GM19438 (cell line): Measurements from ENCODE around the gene RILPL2.
"Not testable (repeated sequence)": the region's sequence is repeated elsewhere in the genome, so short reads cannot be mapped to it uniquely, and the experiment has no call there.

Experiments used
- ATAC-seq: cut with Tn5 transposase; IDR thresholded peaks from one replicate; pipeline ENCODE4 v1.9.1; 2021; ENCODE audit warnings: low read depth; ENCODE audit not compliant: unreplicated experiment

Gene RILPL2, protein sequence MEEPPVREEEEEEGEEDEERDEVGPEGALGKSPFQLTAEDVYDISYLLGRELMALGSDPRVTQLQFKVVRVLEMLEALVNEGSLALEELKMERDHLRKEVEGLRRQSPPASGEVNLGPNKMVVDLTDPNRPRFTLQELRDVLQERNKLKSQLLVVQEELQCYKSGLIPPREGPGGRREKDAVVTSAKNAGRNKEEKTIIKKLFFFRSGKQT

DNA sequence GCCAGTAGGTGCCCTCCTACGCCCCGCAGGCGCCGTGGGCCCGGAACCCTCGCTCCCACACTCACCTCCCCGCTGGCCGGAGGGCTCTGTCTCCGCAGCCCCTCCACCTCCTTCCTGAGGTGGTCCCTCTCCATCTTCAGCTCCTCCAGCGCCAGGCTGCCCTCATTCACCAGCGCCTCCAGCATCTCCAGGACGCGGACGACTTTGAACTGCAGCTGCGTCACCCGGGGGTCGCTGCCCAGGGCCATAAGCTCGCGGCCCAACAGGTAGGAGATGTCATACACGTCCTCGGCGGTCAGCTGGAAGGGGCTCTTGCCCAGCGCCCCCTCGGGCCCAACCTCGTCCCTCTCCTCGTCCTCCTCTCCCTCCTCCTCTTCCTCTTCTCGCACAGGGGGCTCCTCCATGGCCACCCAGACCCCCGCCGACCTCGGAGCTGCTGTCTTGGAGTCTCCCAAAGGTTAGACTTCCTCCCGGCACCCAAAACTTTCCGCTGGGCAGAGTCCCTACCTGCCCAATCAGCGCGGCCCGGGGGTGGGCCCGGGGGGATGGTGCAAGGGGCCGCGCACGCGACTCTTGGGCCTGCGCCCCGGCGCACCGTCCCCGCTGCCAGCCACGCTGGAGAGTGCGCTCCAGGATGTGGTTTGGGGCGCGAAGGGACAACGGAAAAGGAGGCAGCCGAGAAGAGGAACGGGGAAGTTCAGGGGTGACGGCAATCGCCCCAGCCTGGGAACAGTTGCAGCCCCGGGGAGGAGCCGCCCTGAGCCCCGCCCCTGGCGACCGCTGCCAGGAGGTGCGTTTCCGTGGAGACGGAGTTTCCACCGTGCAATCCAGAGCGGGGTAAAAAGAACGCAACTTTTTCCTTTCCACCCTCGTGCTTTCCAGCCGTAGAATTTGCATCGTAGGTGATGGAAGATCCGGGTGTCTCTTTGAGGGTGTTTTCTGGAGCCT is at the start of gene RILPL2:
Gene RILPL2 (minus strand): TSS at position 668 of the 948 bp plus-strand sequence. CDS start 264 bp downstream, at position 404.
- peak; percentile 75 for ATAC-seq

DNA sequence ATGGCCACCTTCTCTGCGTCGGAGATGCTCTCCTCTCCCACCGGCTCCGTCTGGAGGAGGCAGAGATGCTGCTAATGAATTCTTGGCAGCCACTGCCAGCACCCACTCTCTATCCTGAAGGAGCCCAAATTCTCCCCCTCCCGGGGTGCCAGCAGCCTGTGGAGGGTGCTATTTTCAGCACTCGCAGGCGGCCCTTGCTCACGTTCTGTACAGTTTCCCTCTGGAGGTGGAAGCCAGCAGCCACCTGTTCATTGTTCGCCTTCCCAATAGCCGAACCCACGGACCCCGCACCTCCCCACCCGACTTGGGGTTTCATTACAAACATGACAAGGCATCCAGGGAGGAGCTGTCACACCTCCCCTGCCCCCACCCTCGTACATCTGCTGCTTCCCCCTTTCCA is 49.3 kb upstream of the RILPL2 start:
- no peak for ATAC-seq

DNA sequence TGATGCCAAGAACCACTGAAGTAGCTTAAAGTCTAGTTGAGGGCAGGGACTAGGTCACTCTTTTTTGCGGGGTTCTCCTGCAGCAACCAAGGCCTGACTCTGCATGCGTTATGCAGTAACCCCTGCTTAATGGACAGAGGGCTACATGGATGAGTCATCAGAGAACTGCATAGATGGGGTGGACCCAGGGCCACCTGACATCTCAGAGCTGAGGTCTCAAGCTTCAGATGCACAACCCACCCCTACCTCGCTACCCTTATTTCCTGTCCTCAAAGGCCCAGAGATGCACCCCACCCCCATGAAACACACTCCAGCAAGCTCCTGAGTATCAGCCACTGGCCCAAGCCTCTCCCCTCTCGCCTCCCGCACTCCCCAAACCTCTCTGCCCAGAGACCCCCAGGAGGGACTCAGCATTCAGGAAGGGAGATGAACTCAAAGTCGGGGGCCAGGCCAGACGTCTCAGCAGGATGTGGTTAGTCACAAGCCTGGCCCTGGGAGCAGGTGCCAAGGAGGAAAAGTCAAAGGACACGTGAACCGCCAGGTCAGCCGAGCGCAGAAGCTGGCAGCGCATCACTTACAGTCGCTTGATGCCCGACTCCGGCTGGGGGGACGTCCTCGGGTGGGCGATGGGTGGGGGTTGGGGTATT is 47.2 kb upstream of the RILPL2 start:
- no peak for ATAC-seq

DNA sequence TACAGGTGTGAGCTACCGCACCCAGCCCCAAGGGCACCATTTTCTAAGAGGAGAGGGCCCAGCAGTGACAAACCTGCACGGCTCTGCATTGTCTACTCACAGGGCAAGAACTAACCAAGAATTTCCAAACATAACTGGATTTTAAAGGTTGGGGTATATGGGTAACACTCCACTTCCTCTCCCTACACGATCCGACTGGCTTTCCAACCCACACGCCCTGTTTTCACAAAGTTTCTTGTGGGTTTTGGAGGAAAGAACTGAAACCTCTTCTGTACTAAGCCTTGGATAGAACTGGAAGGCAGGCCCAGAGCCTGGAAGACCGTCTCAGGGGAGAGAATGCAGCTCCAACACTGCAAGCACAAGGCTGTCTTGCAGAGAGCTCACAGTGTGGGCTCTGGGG is 46.4 kb upstream of the RILPL2 start:
- no peak for ATAC-seq

DNA sequence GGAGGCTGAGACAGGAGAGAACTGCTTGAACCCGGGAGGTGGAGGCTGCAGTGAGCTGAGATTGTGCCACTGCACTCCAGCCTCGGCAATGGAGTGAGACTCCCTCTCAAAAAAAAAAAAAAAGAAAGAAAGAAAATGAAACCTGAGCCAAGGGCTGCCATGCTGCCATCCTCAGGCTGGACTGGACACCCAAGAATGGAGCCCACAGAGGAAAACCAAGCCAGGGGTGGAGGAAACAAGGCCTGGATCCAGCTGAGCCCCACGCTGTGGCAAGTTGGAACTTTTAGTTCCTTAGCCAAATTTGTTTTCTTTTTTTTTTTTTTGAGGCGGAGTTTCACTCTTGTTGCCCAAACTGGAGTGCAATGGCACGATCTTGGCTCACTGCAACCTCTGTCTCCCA is 44.8 kb upstream of the RILPL2 start:
- ATAC-seq = not testable (repeated sequence)

DNA sequence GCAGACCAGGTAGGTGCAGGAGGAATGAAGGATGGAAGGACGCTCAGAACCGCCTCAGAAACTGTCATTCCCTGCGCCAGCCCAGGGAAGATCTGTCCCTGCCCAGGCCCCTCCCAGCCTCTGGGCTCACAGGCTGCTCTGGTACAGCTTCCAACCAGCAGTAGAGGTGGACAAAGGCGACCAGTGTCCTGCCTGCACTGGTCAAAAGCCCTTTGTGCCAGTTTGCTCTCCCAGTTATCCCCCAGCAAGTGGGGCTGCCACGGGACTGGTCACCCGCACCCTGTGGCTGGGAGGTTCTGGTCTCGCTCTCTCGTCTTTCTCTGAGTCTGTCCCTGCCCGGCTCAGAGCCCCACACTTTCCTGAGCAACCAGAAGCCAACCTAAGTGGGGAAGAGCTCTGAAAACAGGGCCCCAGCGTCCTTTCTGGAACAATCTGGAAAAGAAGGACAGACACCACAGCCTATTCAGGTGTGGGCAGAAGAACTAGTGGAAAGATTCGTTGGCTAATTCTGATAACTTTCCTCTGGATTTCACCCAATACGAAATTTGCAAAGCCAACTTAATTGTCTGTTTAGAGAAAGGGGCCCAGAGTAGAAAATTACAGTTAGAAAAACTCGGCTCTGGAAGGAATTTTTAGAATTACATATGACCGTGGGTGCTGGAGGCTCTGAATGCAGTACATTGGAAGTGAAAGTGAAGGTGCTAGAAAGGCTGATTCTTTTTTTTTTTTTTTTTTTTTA is 43.1 kb upstream of the RILPL2 start:
- ATAC-seq = no peak

DNA sequence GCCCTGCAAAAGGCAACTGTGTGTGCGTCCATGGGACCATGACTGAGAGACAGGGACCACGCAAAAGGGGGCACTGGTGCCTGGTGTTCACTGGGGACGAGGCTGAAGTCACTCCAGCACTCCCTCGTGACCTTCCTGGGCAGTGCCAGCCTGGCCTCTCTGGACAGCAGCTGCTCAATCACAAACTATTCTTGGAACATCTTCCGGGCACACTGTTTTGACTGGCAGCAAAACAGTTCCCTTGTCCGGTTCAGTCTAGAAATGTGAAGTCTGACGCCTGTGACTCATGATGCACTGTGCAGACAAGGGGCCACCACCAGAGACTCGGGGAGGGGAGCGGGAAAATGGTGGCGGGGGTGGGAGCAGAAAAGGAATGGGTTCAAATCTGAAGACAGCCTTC is 42.3 kb upstream of the RILPL2 start:
- ATAC-seq = no peak

DNA sequence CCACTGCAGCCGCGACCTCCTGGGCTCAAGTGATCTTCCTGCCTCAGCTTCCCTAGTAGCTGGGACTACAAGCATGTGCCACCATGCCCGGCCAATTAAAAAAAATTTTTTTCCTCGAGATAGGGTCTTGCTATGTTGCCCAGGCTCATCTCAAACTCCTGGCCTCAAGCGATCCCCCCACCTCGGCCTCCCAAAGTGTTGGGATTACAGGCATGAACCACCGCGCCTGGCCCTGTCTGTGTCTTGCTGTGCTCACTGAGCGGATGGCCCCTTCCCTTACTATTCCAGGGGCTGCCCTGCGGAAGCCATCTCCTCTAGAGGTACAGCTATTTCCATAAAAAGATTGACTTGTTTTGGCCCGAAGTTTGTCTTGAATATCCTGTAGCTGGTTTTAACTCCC is 41.6 kb upstream of the RILPL2 start:
- ATAC-seq = no peak

DNA sequence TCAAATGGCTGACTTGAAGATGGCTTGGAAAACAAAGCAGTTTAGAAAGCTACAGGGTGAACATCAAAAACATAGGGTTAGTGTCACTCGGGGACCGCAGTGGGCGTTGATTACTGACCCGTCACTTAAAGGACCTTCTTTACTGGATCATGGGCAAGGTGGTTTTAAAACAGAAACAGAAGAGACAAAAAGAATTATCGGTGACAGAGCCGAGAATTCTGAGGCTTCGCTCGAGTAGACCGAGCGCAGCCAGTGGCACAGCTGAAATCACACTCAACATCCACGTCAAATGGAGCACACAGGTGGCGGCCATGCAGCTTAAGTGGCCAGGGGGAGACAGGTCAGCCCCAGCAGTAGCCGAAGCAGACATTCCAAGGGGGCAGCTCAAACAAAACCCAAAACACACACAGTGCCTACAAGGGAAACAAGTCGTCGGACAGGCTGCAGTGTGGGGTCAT is 38.8 kb upstream of the RILPL2 start:
- ATAC-seq = no peak

DNA sequence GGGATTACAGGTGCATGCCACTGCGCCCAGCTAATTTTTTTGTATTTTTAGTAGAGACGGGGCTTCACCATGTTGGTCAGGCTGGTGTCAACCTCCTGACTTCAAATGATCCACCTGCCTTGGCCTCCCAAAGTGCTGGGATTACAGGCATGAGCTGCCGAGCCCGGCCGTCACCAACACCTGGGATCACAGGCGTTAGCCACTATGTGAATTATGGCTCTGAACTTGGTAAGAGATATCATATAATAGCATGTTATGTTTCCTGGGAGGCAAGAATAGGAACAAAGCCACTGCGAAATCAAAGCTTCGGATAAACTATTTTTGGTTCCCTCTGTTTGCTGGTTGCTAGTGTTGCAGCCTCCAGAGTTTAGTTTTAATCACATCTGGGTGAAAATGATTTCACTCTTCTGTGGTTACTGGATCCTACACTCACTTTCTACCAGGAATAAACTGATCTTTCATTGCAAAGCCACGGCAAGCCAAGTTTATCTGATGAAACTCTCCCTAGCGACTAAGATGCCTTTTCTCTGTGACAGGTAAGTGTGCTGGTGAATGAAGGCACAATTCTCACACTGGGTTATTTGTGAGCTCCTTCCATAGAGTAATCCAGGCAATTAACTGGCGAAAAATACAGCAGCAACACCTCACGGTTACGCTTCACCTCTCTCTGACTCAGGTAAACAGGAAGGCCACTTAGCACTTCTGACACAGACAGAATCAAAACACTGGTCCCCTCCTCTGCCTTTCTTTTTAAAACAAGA is 38.2 kb upstream of the RILPL2 start:
- no peak for ATAC-seq

DNA sequence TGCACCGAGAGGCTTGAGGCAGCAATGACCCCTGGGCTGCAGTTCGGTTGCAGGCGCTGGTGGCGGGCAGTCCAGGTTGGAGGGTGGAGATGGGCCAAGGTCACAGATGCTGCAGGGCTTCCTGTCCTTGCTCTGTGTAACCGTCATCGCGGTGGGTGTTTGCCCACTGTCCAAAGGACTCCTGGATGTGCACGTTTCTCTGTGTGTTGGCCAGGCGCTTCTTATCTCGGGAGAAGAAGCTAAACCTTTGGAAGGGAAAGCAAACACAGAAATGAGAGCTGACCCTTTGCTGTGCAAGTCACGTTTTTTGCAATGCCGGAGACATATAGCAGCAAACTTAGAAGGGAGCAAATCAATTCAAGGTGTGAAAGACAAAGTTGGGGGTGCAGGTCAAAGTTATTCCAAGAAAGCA is 36.0 kb upstream of the RILPL2 start:
- no peak for ATAC-seq

DNA sequence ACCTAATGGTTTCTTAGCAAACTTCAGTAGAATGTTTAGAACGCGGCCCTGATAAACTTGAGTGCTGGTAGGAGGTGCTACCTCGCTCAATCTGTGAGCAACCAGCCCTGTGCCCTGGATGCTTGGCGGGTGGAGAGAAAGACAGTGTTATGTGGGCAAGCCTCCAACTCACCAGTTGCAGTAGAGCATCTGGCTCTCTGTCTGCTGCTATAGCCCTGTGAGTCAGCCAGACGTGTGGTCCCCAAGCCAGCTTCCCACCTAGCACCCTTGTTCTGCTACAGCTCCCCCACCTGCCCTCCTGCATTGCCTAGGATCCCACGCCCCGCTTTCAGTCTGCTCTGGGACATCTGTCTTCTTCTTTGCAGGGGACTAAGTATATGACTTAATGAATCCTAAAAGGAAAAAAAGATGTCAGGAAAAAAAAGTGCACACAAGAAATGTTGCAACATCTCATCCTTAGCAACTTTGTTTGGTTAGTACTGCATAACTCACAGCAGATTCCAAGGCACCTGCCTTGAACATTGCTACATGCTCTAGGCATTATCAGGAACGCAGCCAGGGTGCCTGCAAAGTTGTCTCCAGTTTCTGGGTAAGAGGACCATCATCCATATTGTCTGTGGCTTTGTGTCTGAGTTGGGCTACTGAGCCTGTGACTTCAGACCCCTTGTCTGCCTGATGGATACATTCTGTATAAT is 35.0 kb upstream of the RILPL2 start:
- no peak for ATAC-seq

DNA sequence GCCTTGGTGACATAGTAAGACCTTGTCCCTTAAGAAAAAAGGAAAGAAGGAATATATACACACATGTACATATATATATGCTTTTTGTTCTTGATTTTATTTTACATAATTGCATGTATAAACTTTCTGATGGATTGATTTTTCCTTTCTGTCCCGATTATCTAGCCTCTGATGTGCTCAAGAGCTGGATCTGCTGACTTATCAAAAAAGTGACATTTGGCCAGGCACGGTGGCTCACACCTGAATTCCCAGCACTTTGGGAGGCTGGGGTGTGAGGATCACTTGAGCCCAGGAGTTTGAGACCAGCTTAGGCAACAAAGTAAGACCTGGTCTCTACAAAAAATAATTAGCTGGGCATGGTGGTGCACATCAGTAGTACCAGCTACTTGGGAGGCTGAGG is 33.5 kb upstream of the RILPL2 start:
- no peak for ATAC-seq

DNA sequence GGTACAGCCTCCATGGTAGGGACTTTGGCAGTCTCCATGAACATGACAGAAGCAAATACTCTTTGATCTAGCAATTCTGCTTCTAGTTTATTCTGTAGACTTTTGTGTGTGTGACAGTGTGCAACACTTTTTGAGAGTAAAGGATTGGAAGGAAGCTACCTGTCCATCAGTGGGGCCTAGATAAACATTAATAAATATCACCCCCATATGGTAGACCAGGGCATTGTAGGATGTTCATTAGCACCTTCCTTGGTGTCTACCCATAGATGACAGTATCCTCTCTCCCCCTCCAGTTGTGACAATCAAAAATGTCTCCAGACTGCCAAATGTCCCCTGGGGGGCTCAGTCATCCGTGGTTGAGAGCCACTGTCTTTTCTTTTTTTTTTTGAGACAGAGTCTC is 32.3 kb upstream of the RILPL2 start:
- no peak for ATAC-seq

DNA sequence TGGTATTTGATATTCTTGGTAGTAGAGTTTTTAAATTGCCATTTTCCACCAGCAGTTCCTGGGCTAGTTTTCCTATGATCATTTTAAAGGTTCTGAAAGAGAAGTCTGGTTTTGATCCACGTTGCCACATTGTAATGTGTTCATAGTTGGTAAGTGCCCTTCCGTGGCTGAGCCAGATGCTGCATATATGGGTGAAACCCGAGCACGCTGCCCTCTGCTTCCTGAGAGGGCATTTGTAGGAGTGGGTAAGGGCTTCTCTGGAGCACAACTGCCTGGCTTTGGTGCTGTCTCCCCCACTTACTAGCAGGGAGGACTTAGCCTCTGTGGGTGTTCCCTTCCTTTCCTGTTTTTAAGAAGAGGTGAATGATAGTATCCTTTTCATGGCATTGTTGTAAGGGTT is 28.6 kb upstream of the RILPL2 start:
- no peak for ATAC-seq

DNA sequence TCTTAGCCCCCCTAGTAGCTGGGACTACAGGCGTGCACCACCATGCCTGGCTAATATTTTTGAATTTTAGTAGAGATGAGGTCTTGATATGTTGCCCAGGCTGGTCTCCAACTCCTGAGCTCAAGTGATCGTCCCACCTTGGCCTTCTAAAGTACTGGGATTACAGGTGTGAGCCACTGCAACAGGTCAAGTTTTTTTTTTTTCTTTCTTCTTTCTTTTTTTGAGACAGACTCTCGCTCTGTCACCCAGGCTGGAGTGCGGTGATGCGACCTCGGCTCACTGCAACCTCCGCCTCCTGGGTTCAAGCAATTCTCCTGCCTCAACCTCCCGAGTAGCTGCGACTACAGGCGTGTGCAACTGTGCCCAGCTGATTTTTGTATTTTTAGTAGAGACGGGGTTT is 26.7 kb upstream of the RILPL2 start:
- not testable (repeated sequence) for ATAC-seq

DNA sequence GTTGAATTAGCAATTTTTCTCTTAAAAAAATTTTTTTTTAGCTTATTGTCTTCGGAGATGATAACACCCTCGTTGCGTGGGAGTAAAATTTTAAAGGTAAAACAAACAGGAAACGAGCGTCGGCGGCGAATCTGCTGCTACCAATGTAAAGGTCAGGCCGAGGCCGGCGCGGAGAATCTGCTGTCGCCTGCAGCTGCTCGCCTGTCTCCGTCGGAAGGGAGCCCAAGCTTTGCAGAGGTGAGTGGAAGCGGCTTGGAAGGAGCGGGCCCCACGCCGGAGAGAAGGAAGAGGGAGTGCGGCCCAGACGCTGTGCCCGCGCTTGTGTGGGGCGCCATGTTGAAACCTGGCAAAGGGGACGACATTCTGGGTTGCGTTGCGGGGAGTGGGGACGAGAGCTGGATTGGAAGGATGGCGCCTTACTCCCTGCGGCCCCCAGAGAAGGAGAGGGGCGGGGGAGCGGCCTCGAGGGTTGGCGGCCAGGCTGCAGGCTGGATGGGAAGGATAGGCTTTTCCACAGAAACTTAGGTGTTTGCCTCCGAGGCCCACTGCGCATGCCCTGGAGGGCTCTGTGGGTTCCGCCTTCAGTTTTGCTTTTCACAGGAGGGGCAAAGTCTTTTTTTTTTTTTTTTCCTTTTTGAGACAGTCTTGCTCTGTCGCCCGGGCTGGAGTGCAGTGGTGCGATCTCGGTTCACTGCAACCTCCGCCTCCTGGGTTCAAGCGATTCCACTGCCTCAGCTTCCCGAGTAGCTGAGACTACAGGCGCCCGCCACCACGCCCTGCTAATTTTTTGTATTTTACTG is 21.7 kb upstream of the RILPL2 start, which contains the start of gene SNRNP35:
Gene SNRNP35 (plus strand): TSS at position 160 of the 800 bp plus-strand sequence. CDS start 7,402 bp downstream, outside the sequence.
- ATAC-seq = peak; percentile 59

DNA sequence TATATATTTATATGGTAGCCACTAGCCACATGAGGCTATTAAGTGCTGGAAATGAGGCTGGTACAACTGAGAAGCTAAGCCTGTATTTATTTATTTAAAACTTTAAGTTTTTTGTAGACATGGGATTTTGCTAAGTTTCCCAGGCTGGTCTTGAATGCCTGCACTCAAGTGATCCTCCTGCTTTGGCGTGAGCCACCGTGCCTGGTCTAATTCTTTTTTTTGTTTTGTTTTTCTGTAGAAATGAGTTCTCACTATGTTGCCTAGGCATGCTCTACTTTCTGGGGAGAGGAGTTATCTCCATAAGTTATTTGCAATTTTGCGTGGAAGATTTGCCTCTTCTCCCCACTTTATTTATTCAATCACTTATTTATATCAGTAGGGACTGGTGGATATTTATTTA is 16.7 kb upstream of the RILPL2 start:
- ATAC-seq = no peak

DNA sequence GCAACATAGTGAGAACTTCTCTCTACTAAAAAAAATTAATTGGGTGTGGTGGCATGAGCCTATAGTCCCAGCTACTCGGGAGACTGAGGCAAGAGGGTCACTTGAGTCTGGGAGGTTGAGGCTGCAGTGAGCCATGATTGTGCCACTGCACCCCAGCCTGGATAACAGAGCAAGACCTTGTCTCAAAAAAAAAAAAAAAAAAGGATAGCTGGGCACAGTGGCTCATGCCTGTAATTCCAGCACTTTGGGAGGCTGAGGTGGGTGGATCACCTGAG is 15.7 kb upstream of the RILPL2 start:
- ATAC-seq = not testable (repeated sequence)
